Measurements from ENCODE around the gene DNAH1.

The DNAH1 gene

GRCh38 chr3:52357151-52358080 is 41.3 kb downstream of the DNAH1 start:
- DNase-seq (ENCODE audit: low read depth in 2 of 2): no peak

- DNase-seq (ENCODE audit: low read depth in 2 of 2): no peak
These were observed 42.3 kb downstream of the DNAH1 start for GRCh38 chr3:52358362-52358940.

- DNase-seq (ENCODE audit: low read depth in 2 of 2): no peak
These were observed 43.2 kb downstream of the DNAH1 start for GRCh38 chr3:52359116-52359855.

GRCh38 chr3:52361011-52361410 is 44.9 kb downstream of the DNAH1 start:
- DNase-seq (ENCODE audit: low read depth in 2 of 2): no peak

GRCh38 chr3:52361454-52361853 is 45.3 kb downstream of the DNAH1 start:
- DNase-seq (ENCODE audit: low read depth in 2 of 2): no peak

- no peak for DNase-seq (ENCODE audit: low read depth in 2 of 2)
These were observed 45.8 kb downstream of the DNAH1 start for GRCh38 chr3:52361898-52362297.

GRCh38 chr3:52364322-52365035 is 48.4 kb downstream of the DNAH1 start:
- no peak for DNase-seq (ENCODE audit: low read depth in 2 of 2)

- no peak for DNase-seq (ENCODE audit: low read depth in 2 of 2)
These were observed 50.4 kb downstream of the DNAH1 start for GRCh38 chr3:52366527-52366926.

- no peak for DNase-seq (ENCODE audit: low read depth in 2 of 2)
These were observed 52.1 kb downstream of the DNAH1 start for GRCh38 chr3:52367891-52368880.

- no peak for DNase-seq (ENCODE audit: low read depth in 2 of 2)
These were observed 54.4 kb downstream of the DNAH1 start for GRCh38 chr3:52370531-52370930.

GRCh38 chr3:52372822-52373504 is 56.8 kb downstream of the DNAH1 start:
- no peak for DNase-seq (ENCODE audit: low read depth in 2 of 2)

- no peak for DNase-seq (ENCODE audit: low read depth in 2 of 2)
These were observed 57.6 kb downstream of the DNAH1 start for GRCh38 chr3:52373676-52374075.

GRCh38 chr3:52374173-52374572 is 58.1 kb downstream of the DNAH1 start:
- DNase-seq (ENCODE audit: low read depth in 2 of 2): no peak

GRCh38 chr3:52379610-52380009 is 63.5 kb downstream of the DNAH1 start:
- DNase-seq (ENCODE audit: low read depth in 2 of 2): no peak

- DNase-seq (ENCODE audit: low read depth in 2 of 2): no peak
These were observed 63.9 kb downstream of the DNAH1 start for GRCh38 chr3:52380023-52380422.

- DNase-seq (ENCODE audit: low read depth in 2 of 2): no peak
These were observed 65.5 kb downstream of the DNAH1 start for GRCh38 chr3:52381623-52382022.

GRCh38 chr3:52383446-52383845 is 67.3 kb downstream of the DNAH1 start:
- DNase-seq (ENCODE audit: low read depth in 2 of 2): no peak

- no peak for DNase-seq (ENCODE audit: low read depth in 2 of 2)
These were observed 68.1 kb downstream of the DNAH1 start for GRCh38 chr3:52384019-52384761.

GRCh38 chr3:52385157-52385556 is 69.0 kb downstream of the DNAH1 start:
- peak in 1 of 2 donors; percentile 15 for DNase-seq (ENCODE audit: low read depth in 2 of 2)

Data from activated CD4-positive, alpha-beta T cell treated with anti-CD3 and anti-CD28 coated beads for 24 hours (primary cell).